HG02973 (cell line): ENCODE measurements around the gene AHCTF1.

Experiments
- ATAC-seq: cut with Tn5 transposase; IDR thresholded peaks from one replicate; pipeline ENCODE4 v1.9.1; 2021; ENCODE audit warnings: moderate library complexity; ENCODE audit not compliant: unreplicated experiment

Gene AHCTF1

GRCh38 chr1:246801241-246802020, 130.3 kb downstream of the AHCTF1 start:
- ATAC-seq: no peak

- ATAC-seq: no peak
Observed at GRCh38 chr1:246800756-246801155, 131.0 kb downstream of the AHCTF1 start.

- no peak for ATAC-seq
Observed at GRCh38 chr1:246800356-246800755, 131.4 kb downstream of the AHCTF1 start.

DNA sequence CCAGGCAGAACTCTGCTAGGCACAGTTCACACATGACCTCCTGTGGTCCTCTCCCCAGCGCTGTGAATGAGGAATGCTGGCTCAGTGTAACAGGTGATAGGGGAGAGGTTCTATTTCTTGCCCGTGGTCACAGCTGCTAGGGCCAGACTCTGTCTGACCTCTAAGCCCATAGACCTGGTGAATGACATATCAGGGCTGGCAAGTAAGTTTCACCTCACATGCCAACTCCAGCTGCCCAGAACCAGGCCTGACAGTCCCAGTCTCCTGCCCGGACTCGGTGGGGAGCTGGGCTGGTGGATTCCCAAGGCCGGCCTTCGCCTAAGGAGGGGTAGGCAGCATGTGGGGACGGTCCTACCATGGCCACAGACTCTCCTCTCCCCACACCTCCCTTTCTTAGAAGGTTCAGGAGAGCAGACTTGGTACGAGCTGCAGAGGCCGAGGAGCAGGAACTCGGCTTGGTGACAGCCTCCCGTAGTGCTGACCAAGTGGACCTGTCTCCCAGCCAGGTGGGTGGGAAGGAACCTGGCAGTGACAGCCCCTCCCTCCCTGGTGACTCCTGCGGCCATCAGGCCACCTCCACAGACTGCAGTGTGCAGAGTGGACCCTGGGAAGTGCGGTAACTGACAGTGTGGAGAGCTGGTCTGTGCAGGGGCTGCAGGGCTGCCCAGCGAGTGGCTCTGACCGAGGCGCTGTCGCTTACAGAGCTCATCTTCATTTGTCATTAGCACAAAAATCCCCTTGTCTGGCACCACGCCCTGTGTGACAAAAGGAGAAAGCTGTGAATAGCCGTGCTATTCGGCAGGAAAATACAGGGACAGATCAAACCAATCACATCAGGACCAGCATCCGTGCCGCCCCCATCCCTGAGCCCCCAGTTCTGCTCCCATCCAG, 132.9 kb downstream of the AHCTF1 start:
- ATAC-seq: no peak

DNA sequence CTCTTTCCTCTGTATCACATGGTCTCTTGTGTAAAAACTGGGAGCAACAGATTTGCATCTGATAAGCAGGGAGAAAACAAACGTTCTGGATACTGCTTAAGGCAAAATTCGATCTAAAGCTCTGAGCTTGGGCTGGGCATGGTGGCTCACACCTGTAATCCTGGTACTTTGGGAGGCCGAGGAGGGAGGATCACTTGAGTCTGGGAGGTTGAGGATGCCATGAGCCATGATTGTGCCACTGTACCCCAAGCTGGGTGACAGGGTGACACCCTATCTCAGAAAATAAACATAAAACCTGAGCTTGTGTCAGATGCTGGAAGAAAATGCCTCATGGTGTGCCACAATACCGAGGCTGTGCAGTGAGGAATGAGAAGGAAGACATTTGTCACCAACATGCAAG, 133.6 kb downstream of the AHCTF1 start:
- no peak for ATAC-seq

GRCh38 chr1:246797597-246797996, 134.2 kb downstream of the AHCTF1 start:
- ATAC-seq: no peak

- ATAC-seq: no peak
Observed at GRCh38 chr1:246797157-246797556, 134.6 kb downstream of the AHCTF1 start.

GRCh38 chr1:246795906-246796694, 135.6 kb downstream of the AHCTF1 start:
- no peak for ATAC-seq

GRCh38 chr1:246794828-246795671, 136.7 kb downstream of the AHCTF1 start:
- ATAC-seq: no peak

GRCh38 chr1:246794048-246794827, 137.5 kb downstream of the AHCTF1 start:
- no peak for ATAC-seq

- no peak for ATAC-seq
Observed at GRCh38 chr1:246793356-246793896, 138.3 kb downstream of the AHCTF1 start.

GRCh38 chr1:246792603-246793002, 139.1 kb downstream of the AHCTF1 start:
- no peak for ATAC-seq

GRCh38 chr1:246791303-246791918, 140.3 kb downstream of the AHCTF1 start:
- no peak for ATAC-seq

GRCh38 chr1:246790833-246791232, 140.9 kb downstream of the AHCTF1 start:
- ATAC-seq: no peak

DNA sequence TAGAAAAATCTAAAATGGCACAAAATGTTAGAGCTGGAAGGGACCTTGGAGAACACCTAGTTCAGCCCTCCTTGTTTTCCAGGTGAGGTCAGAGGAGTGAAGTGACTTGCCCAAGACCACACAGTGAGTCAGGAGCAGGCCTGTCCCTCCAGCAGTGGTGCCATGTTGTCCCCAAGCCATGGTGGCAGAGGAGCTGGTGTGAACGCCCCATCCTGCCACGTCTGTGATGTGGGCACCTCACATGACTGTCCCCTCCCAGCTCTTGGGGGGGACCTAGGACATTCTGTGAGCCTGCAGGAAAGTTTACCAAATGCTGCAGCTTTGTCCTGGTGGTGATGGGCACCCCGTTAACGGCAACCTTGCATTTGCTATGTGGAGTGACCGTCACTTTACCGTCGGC, 141.4 kb downstream of the AHCTF1 start:
- ATAC-seq: no peak

- ATAC-seq: no peak
Observed at GRCh38 chr1:246789454-246790339, 142.1 kb downstream of the AHCTF1 start.
